Measurements from ENCODE around the gene C17orf67. TPM values are rescaled to one million over a fixed set of nuclear protein-coding genes. Genes with fewer than 3 reads are reported as not detected.

The C17orf67 gene
- total and polyA plus RNA-seq, 10 of the 15 experiments (the other 5 are each of a cell fraction or from before 2014, with no cell fraction given): 0.24 to 3.3 (median 0.89) TPM

DNA sequence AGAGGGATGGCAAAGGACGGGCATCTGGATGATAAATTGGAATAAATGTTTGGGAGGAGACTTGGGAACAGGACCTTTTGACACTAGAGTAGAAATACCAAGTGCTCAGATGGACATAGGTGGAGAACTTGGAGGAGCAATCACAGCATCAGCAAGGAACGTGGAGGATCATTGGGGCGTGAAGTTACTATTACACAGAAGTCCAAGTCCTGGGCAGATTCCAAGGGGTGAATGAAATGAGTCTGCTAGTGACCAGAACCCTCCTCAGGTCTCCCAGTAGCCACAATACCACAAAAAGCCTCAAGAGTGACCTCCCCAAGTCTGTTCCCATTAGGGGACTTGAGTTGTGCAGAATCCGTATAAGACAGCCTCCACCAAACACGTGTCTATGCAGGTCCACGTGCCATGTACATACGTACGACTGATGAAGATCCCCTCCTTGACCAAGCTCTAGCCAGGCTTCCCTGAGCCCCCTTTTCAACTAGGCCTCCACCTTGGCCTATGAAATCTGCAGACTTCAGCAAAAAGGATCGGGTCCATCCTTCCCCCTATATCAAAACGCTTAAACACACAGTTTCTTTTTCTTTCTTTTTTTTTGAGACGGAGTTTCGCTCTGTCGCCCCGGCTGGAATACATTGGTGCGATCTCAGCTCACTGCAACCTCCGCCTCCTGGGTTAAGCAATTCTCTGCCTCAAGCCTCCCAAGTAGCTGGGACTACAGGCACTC, 2.2 kb downstream of the C17orf67 start:
- Histone ChIP-seq H3K27me3 (replicated peaks in 1 of 2; ENCODE audit: control insufficient read depth in 2 of 2, insufficient read depth in 2 of 2, low read length in 1 of 2) (no peaks in the 10 kb centered on the region), H3K4me2 (ENCODE audit: control insufficient read depth, insufficient read depth) (peak overlapping the region; percentile 61), H3K79me2 (ENCODE audit: control insufficient read depth, insufficient read depth, low read length) (peaks cover 50% of the 10 kb centered on the region), H3K27ac (ENCODE audit: control insufficient read depth, insufficient read depth) (no peak overlapping the region), H3K9ac (ENCODE audit: control insufficient read depth, insufficient read depth, low read length) (no peak overlapping the region), H3K4me1 (ENCODE audit: control insufficient read depth, insufficient read depth, low read length) (peaks cover 22% of the 10 kb centered on the region), H3K36me3 (ENCODE audit: control insufficient read depth in 2 of 2, insufficient read depth in 2 of 2, low read length in 1 of 2) (no peaks in the 10 kb centered on the region), H2AFZ (ENCODE audit: control insufficient read depth, low read depth, low read length) (no peak overlapping the region), H3K4me3 (peak overlapping the region; percentile 79; the same call in 1 of the 2 replicates), H3K9me3 (replicated peaks; ENCODE audit: control insufficient read depth, insufficient read depth, low read length) (no peaks in the 10 kb centered on the region), H4K20me1 (ENCODE audit: control insufficient read depth, insufficient read depth) (no peaks in the 10 kb centered on the region)
- DNase-seq (ENCODE audit: low read depth, low spot score) (no peak), ATAC-seq (no peak), FAIRE-seq (no peak)
- ChIA-PET RAD21 (ENCODE audit: unreplicated experiment) (interaction anchor here (2.0 kb wide), 1 partner anchor 12 kb away, joined by 5 read pairs; no protein-coding TSS in a partner anchor), SMC1A (ENCODE audit: uncharacterized antibody, unreplicated experiment) (interaction anchor here (2.6 kb wide), 1 partner anchor 12 kb away, joined by 10 read pairs; no protein-coding TSS in a partner anchor), POLR2A (interaction anchor here (1.0 kb wide), 1 partner anchor 80 kb away, joined by 3 read pairs; no protein-coding TSS in a partner anchor), CTCF (interaction anchor here (1.0 to 3.1 kb wide), 3 partner anchors 8 to 17 kb away, joined by 3 to 10 read pairs (median 3); no protein-coding TSS in a partner anchor)
- WGBS (ENCODE audit: insufficient coverage, insufficient replicate concordance, low lambda C conversion rate, missing lambda C conversion rate): over 99% methylated on average over 15 of the region's 16 CpGs
- intact Hi-C loops (cut with micrococcal nuclease; ENCODE audit: unreplicated experiment): loop anchor here (2.0 to 10.0 kb wide), 2 partner anchors 77 to 253 kb away; partner anchors contain the start of gene AKAP1
- no TSS peak for BruUV-seq (replicated peaks)
- in situ Hi-C loops (cut with MboI): no loop called here
- TF ChIP-seq EGR1 (IDR thresholded peaks at IDR 0.05; ENCODE audit: borderline replicate concordance in 1 of 2, low read depth in 2 of 2, low read length in 2 of 2) (no peak), FOXK2 (IDR thresholded peaks at IDR 0.05) (no peak), CREB1 (IDR thresholded peaks at IDR 0.05; ENCODE audit: low read depth) (no peak), NBN (IDR thresholded peaks at IDR 0.05) (no peak), CBX3 (IDR thresholded peaks at IDR 0.05; ENCODE audit: borderline replicate concordance, low read depth) (no peak)
